Activated CD4-positive, alpha-beta T cell treated with anti-CD3 and anti-CD28 coated beads, Interleukin-2, amount 50 U/mL, for 48 hours (primary cell): ENCODE data around the gene EGFL7.
"Not testable (repeated sequence)": the region's sequence is repeated elsewhere in the genome, so short reads cannot be mapped to it uniquely, and the experiment has no call there.

Experiments used
- DNase-seq, 2 experiments: peaks; one replicate each; pipeline ENCODE4 v3.0.0-alpha.2; 2020

The EGFL7 gene

DNA sequence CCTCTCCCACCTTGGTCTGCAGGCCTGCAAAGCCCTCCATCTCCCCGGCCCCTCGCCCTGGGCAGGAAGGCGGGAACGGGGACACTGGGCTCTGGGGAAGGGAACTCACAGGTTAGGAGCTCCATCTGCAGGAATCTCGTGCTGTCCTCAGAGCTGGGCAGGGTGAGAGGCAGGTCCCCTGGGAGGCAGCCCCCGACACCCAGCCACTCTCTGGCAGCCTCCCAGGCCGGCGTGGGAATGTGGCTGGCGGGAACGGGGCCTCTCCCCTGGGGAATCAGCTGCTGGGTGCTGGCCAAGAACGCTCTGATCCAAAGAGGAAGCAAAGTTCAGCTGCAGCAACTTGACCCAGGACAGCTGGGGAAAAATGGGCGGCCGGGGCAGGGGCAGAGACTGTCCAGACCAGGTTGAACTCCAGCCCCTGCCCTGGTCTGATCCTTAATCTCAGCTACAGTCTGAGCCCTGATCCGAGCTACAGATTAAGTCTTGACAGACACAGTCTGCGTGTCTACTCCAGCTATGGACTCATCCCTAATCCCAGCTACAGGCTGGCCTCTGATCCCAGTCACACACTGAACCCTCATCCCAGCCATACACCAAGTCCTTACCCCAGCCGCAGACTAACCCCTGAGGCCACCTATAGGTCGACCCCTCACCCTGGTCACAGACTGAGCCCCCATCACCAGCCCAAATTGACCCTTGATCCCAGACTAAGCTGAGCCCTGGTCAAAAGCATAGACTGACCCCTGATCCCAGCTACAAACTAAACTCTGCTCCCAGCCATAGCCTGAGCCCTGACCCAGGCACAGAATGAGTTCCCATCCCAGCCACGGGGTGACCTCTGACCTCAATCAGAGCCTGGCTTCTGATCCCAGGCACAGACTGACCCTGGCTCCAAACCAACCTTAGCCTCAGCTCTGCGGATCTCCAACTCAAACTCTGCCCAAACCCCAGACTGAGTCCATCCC is 37.3 kb upstream of the EGFL7 start:
- DNase-seq: no peak

DNA sequence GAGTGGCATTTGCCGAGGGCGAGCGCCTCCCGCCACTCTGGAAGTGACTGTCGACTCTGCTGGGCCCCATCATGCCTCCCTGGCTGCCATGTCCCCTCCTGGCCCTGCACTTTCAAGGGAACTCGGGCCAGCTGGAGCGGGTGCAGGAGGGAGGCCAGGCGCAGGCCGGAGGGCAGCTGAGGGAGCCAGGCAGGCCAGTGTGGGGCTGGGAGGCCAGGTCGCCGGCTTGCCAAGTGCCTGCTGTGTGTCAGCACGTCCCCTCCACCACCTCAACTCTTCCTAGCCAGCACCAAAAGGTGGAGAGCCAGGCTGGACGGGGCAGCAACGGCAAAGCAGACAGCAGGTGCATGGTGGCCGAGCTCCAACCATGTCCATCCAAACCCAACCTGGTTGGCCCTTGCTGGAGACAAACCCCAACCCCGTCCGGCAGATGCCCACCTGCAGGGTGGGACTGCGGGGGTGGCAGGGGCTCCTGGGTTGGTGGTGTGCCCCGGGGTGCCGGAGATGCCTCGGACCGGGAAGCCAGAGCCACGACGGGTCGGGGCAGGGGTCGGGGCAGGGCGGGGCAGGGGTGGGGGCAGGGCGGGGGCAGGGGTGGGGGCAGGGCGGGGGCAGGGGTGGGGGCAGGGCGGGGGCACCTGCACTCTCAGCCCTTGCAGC is 36.5 kb upstream of the EGFL7 start:
- no peak for DNase-seq

DNA sequence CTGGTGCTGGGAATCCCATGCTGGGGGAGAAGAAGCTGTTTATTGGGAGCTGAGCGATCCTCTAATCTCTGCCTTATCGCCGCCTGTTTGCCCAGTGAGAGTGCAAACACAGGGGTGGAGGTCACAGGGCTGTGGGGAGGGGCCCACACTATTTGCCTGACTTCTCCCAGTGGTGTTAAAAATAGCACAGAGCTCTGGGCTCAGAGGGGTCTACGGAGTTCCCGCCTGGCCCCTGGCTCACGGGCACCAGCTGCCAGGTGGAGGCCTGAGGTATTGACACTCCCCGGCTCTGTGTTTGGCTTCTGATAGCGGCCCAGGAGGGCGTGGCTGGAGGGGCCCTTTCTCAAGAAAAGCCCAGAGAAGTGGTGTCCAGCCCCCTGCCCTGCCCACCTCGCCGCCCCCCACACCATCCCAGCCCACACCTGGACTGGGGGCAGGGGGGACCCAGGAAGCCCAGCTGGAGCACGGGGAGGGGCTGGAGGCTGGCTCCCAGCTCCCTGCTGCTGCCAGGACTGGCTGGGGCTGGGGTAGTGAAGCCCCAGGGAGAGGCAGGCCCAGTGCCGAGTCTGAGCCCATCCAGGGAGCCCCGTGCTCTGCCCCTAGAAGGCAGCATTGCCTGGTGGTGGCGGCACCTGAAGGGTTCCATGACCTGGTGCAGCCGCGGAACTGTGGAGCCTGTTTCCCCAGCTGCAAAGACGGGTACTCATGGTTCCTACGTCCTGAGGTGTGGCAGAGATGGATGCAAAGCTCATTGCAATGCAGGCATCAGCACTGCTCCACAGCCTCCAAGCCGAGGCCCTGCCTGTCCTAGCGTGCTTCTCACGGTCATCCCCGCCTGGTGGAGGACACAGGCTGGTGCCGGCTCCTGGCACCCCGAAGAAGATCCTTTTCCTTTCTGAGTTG is 35.7 kb upstream of the EGFL7 start:
- DNase-seq: no peak

DNA sequence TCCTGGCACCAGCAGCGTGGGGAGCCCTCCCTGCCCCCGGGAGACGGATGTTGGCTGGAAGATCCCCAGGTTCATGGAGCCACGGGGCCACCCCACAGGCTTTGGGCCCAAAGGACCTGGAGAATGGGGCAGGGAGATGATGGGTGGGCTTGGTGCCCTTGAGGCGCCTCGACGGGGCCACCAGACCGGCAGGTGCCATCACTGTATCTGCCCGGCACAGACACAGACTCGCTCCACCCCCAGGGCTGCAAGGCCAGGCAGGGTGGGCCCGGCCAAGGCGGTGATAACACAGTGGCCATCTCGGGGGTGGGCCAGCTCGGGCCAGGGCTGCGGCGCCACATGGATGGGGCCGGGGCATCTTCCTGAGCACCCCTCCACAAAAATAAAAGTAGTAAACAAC is 35.0 kb upstream of the EGFL7 start:
- DNase-seq: no peak

DNA sequence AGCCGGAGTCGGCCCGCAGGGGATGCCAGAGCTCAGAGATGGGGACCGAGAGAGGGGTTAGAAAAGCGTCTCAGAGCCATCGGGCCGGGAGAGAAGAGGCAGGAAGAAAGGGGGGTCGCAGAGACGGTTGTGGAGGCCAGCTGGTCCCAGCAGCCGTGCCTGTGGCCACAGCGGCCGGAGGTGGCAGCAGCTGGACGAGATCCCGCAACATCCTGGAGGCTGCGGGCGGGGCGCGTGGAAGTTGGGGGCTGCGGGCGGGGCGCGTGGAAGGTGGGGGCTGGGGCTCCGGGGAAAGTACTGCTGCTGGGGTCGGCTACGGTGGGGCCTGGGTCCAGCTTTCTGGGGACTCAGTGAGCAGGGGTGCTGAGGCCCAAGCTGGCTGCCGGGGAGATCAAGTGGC is 34.4 kb upstream of the EGFL7 start:
- no peak for DNase-seq

DNA sequence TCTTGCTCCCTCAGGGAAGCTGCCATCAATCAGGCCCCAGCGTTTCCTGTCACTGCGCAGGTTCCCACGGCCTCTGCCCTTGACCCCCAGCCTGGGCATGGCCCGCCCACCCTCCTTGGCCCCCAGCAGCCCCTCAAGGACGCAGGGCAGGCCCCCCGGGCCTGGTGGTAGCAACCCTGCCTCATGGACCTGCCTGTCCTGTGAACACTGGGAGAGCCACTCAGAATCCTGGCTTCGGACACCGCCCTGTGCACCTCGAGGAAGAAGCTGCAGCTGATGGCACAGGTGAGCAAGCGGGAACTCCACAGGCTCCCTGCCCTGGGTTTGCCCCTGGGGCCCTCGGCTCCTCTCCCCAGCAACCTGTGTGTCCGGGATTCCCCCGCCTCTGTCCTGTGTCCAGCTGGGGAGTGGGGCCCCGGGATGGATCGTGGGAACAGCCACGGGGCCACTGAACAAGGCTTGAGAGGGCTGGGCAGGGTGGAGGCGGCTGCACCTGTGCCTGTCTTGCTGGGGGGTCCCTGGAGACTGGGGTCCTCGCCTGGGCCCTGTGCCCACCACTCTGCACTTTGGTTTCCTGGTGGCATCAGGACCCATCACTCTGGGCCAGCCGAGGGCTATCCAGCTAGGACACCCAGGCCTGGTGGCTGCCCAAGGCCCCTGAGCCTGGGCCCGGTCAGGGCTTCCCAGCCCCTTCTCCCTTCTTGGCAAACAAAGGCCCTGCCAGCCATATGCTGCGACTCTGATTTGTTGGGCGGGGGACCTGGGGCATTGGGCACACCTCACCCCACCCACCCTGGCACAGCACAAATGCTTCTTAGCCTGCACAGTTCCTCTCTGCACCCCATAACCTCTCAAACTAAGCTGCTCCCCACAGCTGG is 33.5 kb upstream of the EGFL7 start:
- DNase-seq: no peak

DNA sequence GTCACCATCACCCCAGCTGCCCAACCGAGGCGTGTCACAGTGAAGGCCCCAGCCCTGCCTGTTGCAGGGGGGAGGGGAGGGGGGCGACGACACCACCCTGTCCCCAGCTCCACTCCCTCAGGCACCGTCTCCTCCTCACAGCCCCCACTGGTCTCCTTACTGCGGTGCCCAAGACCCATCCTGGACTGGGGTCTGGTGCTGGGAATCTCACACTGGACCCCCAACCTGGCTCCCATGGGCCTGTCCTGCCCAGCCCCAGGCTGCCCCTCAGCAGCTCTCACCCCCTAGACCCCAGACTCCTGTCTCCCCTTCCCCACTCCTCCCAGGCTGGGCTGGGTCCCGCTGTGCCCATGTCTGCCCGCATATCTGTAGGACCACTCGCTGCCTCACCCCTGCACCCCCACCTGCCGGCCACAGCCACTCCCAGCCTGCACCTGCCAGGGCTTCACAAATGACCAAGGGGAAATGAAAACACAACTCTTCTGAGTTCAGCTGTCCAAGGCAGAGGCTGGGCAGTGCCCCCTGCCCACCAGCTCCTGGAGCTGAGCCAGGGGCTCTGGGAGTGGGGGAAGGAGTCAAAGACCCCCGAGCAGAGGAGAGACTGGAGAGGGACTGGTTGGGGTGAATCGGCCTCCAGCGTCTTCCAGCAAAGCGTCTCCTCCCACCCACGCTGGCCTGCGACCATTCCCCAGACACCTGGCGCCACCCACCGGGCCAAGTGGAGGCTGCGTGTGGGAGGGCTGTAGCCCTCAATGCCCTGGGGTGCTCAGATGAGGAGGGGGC is 32.6 kb upstream of the EGFL7 start:
- DNase-seq: peak; percentile 63 to 73

DNA sequence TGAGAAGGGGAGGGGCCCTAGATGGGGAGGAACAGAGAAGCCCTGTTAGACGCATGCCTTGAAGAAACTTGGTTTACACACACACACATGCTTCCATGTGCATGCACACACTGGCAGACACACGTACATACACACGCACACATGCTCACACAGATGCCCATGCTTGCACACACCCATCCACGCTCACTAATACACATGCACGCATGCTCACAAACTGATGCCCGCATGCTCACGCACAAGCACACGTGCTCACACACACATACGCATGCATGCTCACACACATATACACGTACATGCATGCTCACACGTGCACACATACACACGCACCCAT is 32.1 kb upstream of the EGFL7 start:
- no peak for DNase-seq

DNA sequence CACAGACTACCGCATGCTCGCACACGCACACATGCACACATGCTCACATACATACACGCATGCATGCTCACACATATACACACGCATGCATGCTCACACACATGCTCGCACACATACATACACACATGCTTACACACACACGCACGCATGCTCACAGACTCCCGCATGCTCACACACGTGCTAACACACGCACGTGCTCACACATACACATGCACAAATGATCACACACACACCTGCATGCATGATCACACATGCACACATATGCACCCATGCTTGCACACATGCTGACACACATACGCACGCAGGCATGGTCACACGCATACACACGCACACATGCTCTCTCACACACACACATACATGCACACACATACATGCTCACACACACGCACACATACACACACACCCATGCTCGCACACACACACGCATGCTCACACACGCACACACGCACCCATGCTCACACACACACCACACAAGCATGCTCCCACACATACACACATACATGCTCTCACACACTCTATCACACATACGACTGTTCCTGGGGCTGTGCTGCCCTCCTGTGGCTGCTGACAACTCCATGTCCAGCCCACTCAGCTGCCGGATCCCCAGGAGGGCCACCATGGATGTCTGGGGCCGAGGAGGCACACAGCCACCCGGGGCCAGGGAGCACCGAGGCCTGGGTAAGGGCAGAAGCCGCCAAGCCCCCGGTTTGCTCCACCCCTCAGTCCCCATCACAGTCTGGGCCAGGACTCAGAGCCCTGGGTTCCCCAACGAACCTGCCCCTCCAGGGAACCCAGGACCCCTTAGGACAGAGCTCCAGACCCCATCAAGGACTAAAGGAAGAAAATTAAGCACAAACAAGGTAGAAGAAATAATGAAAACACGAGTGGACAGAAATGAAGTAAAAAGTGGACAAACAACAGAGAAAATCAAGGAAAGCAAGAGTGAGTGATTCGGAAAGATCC is 31.4 kb upstream of the EGFL7 start:
- DNase-seq: peak; percentile 79 to 83

DNA sequence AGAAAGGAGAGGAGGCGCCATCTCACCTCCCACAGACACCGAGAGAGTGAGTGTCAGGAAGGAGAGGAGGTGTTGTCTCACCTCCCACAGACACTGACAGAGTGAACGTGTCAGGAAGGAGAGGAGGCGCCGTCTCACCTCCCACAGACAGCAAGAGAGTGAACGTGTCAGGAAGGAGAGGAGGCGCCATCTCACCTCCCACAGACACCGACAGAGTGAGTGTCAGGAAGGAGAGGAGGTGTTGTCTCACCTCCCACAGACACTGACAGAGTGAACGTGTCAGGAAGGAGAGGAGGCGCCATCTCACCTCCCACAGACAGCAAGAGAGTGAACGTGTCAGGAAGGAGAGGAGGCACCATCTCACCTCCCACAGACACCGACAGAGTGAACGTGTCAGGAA is 30.6 kb upstream of the EGFL7 start:
- not testable (repeated sequence) for DNase-seq

DNA sequence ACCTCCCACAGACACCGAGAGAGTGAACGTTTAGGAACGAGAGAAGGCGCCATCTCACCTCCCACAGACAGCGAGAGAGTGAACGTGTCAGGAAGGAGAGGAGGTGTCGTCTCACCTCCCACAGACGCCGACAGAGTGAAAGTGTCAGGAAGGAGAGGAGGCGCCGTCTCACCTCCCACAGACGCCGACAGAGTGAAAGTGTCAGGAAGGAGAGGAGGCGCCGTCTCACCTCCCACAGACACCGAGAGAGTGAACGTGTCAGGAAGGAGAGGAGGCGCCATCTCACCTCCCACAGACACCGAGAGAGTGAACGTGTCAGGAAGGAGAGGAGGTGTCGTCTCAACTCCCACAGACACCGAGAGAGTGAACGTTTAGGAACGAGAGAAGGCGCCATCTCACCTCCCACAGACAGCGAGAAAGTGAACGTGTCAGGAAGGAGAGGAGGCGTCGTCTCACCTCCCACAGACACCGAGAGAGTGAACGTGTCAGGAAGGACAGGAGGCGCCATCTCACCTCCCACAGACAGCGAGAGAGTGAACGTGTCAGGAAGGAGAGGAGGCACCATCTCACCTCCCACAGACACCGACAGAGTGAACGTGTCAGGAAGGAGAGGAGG is 30.1 kb upstream of the EGFL7 start:
- not testable (repeated sequence) for DNase-seq

DNA sequence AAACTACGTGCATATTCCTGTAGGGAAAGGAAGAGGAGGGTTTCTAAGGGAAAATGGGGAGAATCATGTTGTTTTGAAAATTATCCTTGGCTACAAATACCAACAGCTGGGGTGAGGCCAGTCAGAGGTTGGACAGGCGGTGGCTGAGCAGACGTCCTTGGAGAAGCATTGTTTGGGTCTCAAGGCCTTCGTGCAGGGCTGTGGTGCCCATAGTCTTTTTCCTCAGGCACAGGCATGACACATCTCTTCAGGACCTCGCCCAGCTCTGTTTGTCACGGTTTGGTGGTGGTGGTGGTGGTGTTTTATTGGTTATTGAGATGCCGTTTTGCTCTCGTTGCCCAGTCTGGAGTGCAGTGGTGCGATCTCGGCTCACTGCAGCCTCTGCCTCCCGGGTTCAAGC is 27.8 kb upstream of the EGFL7 start:
- no peak for DNase-seq

DNA sequence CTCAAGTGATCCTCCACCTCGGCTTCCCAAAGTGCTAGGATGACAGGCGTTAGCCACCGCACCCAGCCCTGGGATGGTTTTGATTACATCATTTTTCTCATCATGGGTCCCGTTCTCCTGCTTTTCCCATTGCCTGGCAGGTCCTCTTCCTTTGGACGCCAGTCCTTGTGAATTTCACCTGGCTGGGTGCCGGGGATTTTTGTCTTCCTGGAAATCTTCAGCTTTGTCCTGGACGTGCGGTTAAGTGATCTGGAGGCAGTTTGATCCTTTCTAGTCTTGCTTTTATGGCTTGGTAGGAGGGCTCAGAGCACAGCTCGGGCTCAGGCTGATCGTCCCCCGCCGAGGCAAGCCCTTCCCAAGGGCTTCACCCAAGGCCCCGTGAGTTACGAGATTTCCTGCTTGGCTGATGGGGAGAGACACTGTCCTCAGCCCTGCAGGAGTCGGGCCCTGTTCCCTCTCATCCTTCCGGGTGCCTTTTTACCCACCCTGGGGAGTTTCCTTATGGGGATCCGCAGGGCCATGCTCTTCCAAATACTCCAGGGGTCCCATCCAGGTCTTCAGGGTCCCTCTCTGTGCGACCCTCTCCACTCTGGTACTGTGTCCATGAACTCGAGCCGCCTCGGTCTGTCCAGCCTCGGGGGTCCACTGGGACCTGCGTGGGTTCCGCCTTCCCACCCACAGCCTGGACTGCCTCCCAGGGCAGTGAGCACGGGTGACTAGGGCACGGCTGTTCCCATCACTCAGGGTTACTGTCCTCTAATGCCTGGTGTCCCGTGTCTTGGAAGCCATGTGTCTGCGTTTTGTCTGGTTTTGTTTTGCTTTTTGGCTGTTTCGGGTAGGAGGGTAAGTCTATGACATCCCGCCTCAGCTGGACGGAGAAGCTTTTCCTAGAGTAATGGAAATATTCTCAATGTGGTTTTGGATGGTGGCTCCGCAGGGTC is 22.3 kb upstream of the EGFL7 start:
- DNase-seq: no peak

DNA sequence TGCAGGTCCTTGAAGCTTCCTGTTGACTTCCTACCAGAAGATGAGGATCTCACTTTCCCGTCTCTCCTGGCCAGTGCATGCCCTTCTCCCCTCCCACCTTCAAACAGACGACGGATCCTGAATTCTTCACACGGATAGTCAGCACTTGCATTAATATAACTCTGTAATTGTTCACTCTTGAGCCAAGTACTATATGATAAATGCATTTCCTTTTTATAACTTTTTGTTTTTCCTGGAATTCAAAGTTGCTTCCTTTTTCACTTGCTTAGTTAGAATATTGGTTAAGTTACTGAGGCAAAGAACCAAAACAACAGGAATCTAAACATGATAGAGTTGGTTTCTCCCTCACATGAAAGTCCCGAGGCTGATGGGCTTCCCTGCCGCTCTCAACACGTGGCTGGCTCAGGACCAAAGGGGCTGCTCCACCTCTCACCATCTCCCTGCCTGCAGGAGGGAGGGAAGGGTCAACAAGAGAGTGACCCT is 20.2 kb upstream of the EGFL7 start:
- no peak for DNase-seq

DNA sequence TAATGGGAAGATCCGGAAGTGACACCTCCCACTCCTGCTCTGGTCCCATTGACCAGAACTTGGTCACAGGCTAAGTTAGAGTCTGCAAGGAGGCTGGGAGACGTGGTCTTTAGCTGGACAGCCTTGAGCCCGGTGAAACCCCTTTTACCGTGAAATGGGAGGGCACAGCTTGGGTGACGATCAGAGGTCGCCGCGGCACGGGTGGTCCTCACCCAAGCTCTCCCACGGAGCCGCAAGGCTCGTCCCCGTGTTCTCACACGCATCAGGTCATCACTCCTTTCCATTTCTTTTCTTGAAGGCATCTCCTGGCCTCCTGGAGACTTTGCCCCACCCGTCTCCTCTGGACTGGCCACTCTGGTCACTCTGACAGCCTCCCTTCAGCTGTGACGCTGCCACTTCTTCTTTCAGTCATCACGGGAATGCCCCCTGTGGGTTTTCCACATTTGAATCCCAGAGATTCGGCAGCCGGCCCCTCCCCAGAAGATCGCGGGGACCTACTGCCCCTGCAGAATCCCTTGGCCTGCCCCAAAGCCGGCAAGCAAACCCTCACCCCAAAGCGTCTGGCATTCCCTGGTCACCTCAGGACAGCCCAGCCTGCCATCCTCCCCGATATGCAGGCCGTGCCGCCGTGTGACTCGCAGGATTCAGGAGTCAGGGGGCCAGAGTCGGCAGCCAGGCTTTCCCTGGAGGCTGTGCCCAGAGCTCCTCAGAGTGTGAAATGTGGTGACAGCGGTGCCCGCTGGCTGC is 18.9 kb upstream of the EGFL7 start:
- no peak for DNase-seq

DNA sequence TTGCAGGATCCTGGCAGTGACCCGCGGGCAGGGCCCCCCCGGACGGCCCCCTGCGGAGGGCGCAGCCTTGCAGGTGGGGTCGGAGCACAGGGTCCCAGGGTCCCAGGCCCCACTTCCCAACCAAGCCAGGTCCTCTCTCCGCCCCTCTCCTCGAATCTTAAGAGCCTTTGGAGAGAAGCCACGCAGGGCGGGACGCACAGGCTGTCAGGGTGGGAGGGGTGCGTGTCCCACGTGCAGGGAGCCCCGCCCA is 18.4 kb upstream of the EGFL7 start:
- DNase-seq: no peak

DNA sequence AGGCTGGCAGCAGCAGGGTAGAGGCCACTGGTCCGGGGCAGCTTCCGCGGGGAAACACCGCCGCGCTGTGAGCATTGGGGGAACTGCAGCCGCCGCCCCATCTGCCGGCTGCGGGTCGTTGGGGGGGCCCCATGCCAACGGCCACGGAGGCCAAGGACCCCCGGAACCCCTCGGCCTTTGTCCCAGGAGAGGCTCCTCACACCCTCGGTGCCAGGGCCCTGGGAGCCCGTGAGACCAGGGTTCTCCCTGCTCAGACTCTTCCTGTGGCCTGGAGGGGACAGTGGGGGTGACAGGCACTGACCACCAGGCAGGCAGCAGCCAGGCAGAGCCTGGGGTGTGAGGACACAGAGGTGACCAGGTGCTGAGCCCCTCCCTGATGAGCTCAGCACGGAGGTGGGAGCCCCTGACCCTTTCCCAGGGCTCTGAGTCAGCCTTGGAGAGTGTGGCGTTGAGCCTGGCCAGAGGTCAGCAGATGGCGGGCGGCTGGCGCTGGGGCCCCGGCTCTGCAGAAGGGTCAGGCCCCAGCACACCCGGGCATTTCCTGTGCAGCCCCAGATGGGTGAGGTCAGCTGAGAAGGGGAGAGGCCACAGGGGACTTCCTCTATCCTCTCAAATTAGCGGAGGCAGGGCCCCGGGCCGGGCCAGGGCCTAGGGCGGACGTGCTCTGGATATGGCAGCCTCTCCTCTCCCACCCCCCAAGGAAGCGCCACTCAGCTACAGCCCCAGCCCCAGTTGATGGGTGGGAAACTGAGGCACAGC is 17.9 kb upstream of the EGFL7 start:
- DNase-seq: peak; percentile 80 to 84
